HG03558 (cell line): Measurements from ENCODE around the gene WDR37.
A peak's percentile ranks its signal among the peaks of the same experiment; 100 is the strongest.
"Not testable (repeated sequence)": the region's sequence is repeated elsewhere in the genome, so short reads cannot be mapped to it uniquely, and the experiment has no call there.

ENCODE experiments used
- ATAC-seq: cut with Tn5 transposase; IDR thresholded peaks from one replicate; pipeline ENCODE4 v1.9.1; 2021; ENCODE audit warnings: moderate number of reproducible peaks; ENCODE audit not compliant: unreplicated experiment; ENCODE audit errors: extremely low read depth

WDR37 gene

DNA sequence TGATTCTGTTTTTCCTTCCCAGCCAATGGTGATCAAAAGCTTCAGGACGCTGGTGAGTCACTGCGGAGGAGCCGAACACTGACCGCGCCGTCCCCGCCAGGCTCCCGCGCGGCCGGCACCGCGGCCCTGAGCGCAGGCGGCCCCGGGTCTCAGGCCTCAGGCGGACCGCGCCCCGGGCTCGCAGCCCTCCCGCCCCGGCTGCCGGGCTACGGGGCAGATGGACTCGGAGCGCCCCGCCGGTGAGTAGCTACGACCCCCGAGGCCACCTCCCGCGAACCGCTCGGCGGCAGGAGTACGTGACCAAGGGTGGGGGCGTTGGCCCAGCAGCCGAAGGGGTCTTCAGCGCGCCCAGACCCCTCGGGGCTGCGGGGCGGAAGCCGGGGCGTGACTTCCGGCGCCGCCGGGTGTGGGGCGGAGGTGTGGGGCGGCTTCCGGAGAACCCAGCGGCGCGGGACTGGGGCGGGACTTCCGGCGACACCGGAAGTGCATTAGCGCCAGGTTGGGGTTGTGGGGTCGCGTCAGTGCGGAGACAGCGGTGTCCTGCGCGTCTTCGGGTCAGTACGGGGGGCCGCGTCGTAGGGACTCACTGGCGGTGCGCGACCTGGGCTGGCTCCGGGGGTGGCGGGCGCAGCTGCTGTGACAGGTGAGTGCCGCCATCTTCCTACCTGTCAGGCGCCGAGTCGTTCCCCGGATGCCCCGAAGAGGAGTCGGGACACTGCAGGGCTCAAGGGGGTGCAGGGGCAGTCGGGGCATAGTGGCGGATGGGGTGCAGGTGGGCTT is at the start of gene WDR37:
Gene WDR37, plus strand, starts transcription at position 60 of the 780 bp plus-strand sequence. CDS start 15,771 bp downstream, outside the sequence.
- peak; percentile 69 for ATAC-seq

DNA sequence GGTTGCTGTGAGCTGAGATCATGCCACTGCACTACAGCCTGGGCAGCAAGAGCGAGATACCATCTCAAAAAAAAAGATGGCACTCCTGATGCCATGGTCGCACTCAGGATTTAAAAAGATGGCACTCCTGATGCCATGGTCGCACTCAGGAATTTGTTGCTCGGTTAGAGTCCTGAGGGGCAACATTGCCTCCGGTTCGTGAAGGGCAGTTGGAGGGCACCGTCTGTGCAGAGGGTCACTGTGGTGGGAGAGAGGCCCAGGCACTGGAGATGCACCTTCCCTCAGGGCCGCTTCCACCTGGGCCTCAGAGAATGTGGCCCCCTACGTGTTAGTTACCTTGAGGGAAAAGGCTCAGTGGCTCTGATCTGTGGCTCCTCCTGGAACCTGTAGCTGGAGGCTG is 49.6 kb upstream of the WDR37 start:
- no peak for ATAC-seq

DNA sequence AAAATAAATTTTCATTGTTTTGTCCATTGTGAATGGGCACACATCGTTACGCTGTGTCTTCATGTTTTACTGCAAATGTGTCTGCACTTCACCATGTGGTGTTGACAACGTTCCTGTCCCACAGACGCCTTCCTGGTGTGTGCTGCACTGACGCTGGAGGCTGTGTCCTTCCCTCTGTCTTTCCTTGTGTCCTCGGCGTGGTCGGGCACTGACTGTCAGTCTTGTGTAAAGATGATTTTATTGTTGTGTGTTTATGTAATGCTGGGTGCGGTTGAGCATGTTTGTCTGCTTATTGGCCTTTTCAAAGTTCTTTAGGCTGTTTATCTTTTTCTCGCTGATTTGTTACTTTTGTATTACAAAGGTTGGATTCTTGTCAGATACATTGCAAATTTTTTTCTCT is 48.6 kb upstream of the WDR37 start:
- ATAC-seq = no peak

DNA sequence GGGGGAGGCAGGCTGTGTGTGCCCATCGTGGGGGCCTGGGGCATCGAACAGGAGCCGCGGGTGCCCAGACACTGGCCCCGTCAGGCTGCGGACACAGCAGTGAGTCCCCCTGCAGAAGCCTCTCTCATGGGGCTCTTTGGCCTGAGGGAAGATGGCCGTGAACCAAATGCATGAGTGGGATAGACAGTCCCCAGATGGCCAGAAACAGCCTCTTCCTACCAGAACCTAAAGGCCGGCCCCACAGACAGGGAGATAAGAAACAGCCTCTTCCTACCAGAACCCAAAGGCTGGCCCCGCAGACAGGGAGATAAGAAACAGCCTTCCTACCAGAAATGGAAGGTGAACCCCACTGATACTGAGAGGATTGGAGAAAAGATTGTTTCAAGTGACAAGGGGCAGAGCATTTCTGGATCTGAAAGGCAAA is 47.1 kb upstream of the WDR37 start:
- ATAC-seq = no peak

DNA sequence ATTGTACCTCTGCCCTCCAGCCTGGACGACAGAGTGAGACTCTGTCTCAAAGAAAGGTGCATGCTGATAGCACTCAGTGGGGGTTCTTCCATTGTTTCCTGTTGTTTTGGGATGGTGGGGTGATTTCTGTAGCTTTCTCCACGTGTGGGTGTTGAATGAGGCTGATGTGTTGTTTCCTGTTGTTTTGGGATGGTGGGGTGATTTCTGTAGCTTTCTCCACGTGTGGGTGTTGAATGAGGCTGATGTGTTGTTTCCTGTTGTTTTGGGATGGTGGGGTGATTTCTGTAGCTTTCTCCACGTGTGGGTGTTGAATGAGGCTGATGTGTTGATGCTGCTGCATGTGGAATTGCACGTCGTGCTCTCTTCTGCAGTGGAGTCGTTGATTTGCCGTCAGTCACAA is 46.2 kb upstream of the WDR37 start:
- ATAC-seq = not testable (repeated sequence)

GRCh38 chr10:1010703-1011102 is 45.5 kb upstream of the WDR37 start:
- ATAC-seq = no peak

DNA sequence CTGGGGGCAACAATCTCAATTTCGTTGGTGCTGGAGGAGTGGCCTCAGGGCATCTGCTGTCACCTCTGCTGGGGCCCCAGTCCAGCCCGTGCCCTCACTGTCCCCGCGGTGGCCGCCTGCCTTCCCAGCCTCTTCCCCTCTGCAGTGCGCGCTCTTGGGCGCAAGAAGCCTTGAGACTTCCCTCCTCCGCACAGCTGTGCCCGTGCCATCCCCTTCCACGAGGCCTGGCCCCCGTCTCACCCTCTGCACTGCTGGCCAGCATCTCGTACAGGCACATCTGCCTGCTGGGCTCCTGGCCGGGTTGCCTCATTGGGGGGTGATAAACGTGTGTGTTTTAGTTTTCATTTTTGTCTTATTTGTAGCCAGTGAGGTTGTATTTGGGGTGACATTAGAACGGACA is 44.5 kb upstream of the WDR37 start:
- ATAC-seq = no peak

DNA sequence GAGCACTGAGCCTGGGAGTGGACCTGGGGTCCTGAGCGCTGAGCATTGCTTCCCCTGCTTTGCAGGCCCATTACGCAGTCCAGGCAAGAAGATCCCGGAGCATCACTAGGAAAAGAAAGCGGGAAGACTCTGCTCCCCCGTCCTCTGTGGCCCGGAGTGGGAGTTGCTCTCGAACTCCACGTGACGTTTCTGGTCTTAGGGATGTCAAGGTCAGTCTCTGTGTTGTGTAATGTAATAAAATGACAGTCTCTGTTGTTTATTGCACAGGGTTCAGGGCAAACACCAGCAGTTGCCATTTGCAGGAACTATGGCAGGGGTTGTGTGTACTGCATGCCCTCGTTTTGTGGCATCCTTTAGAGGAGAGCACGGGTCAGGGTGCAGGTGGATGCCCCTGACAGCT is 40.5 kb upstream of the WDR37 start:
- no peak for ATAC-seq

DNA sequence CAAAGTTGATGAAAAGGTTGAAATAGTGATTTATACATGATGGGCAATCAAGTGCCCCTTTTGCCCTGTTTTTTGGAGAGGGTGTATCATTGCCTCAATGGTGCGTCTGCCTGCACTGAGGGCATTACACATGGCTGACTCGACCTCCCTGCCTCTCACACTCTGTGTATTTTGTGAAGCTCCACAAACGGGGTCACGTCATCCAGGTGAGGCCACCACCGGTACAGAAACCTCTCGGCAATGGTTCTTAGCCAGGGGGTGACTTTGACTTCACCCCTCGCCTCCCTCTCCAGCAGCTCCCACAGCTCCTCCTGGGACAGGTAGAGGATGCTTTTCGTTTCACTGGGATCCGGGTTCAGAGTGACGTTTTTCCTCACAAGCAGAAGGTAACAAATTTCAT is 36.8 kb upstream of the WDR37 start:
- ATAC-seq = no peak

DNA sequence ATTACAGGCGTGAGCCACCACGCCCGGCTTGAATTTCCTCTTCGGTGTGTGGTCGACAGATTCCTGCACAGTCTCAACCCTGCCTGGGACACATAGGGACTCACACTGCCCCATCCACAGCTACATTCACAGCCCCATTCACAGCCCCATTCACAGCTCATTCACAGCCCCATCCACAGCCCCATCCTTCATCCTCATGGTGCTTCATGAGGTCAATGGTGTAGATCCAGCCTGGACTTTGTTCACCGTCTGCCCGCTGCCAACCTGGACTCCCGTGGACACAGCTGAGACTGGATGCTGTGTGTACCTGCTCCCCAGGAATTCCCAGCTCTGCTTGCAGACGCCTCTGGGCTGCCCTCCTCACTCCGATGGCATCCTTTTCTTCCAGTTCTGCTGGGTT is 35.7 kb upstream of the WDR37 start:
- ATAC-seq = no peak

DNA sequence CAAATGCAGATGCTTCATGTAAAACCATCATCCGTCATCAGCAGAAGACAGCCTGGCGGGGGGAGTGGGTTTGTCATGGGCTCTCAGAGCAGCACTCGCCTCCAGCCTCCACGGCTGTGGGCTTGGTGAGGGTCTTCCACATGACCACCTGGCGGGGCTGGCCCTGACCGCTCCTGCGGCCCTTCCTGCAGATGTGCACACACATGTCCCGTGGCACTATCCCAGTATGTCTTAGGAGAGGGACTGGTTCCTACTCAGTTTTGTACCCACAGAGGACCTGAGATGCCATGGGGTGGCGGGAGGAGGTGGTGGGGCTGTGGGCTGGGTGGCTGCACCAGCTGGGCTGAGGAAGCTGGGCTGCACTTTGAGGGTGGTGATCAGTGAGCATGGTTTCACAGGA is 35.2 kb upstream of the WDR37 start:
- no peak for ATAC-seq

- ATAC-seq = no peak
Observed at GRCh38 chr10:1022413-1022812, 33.8 kb upstream of the WDR37 start.

DNA sequence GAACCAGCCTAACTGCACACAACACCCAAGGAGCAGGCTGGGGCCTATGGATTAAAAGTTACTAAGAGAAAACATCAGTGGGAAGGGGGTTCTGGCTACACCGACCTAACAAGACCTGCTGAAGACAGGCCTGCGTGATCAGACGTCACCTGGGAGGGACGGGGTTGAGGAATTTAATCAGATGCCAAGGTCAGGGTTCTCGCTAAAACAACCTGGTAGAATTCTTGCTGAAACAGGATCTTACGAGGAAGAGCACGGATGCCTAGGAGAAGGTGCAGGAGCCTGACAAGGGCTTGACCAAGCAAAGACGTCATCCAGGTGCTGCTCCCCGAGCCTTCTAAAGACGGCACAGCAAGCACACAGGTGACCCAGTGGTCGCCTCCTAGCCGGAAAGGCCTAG is 32.1 kb upstream of the WDR37 start:
- no peak for ATAC-seq

- no peak for ATAC-seq
Observed at GRCh38 chr10:1025683-1026082, 30.5 kb upstream of the WDR37 start, which contains the start of gene IDI2. Gene IDI2, minus strand, starts transcription at chr10:1025859. Its CDS starts 1,136 bp downstream, at chr10:1024723.

GRCh38 chr10:1026578-1026977 is 29.6 kb upstream of the WDR37 start:
- ATAC-seq = no peak

GRCh38 chr10:1029838-1030237 is 26.3 kb upstream of the WDR37 start:
- ATAC-seq = no peak

GRCh38 chr10:1033601-1034000 is 22.6 kb upstream of the WDR37 start:
- no peak for ATAC-seq

DNA sequence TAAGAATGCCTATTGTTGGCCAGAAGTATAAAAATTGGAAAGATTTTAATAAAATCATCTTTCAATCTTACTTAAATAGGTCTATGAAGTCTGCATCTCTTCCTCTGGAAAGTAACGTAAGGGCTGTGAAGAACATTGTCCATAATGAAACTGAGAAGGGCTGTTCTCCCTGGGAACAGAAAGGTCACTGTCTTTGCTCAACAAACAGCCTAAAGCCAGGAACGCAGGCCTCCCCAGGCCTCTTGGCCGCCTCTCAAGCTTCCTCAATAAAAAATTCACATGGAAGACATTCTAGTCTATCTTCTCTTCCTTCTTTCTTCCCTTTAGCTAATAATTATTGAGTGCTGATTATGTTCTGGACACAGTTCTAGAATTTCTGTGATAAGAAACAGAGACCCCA is 21.4 kb upstream of the WDR37 start:
- no peak for ATAC-seq

DNA sequence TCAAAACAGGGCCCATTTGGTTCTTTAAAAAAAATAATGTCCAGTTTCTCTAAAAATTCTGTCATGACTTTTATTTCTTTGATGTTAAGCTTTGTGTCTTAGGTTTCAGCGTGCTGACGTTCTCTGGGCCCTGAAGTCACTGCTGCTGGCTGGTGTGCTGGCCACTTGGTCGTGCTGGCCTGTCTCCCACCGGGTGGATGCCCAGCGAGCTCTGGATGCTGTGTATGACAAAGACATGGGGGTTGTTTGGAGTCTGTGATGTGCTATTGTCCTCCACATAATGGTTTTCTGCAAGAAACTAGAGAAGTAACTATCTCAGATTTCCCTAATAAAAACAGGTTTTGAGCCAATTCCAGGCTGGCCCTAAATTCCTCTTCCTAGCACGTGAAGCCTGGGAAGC is 21.0 kb upstream of the WDR37 start:
- no peak for ATAC-seq

- ATAC-seq = no peak
Observed at GRCh38 chr10:1036341-1036791, 19.8 kb upstream of the WDR37 start.

GRCh38 chr10:1037098-1037497 is 19.1 kb upstream of the WDR37 start:
- no peak for ATAC-seq

GRCh38 chr10:1038769-1039168 is 17.4 kb upstream of the WDR37 start:
- ATAC-seq = not testable (repeated sequence)
